Measurements from ENCODE around the gene FLYWCH1. TPM values are rescaled to one million over a fixed set of nuclear protein-coding genes. Genes with fewer than 3 reads are reported as not detected.

FLYWCH1 gene
- total and polyA plus RNA-seq, 7 donors, result 6.9 to 51.5 (median 28.6) TPM

- TF ChIP-seq CTCF (IDR thresholded peaks at IDR 0.05) (no peak), EP300 (IDR thresholded peaks at IDR 0.05) (no peak), POLR2A (IDR thresholded peaks at IDR 0.05) (no peak), POLR2AphosphoS5 (IDR thresholded peaks at IDR 0.05) (no peak)
- no peak overlapping the region for H3K27ac ChIP-seq
- WGBS, 2 donors, result 9 to 12% methylated on average over 51 of the region's 51 CpGs
- DNase-seq, result no peak
- H3K9me3 ChIP-seq, result no peaks in the 10 kb centered on the region
- H3K4me3 ChIP-seq, result peak overlapping the region in 2 of 4 donors; percentile 11 to 21
- peaks cover 0 to 69% (median 60%) of the 10 kb centered on the region in 4 donors for H3K4me1 ChIP-seq
- H3K36me3 ChIP-seq, result no peaks in the 10 kb centered on the region
- intact Hi-C loops (cut with DNase I), result no loop called here
- H3K27me3 ChIP-seq, result peaks cover 60 to 86% (median 78%) of the 10 kb centered on the region in 3 donors
These were observed 55.5 kb downstream of the FLYWCH1 start for GRCh38 chr16:2967211-2967631.

- Histone ChIP-seq H3K4me1 (peaks cover 0 to 67% (median 58%) of the 10 kb centered on the region in 4 donors), H3K36me3 (no peaks in the 10 kb centered on the region), H3K4me3 (no peak overlapping the region), H3K27me3 (peaks cover 55 to 81% (median 73%) of the 10 kb centered on the region in 3 donors), H3K9me3 (no peaks in the 10 kb centered on the region), H3K27ac (no peak overlapping the region)
- DNase-seq, result no peak
- WGBS, 2 donors, result 59 to 68% methylated on average over 33 of the region's 33 CpGs
- intact Hi-C loops (cut with DNase I), result loop anchor here (2.0 kb wide), 1 partner anchor 15 kb away; no protein-coding TSS in a partner anchor
- TF ChIP-seq POLR2A (IDR thresholded peaks at IDR 0.05) (no peak), CTCF (IDR thresholded peaks at IDR 0.05) (no peak), POLR2AphosphoS5 (IDR thresholded peaks at IDR 0.05) (no peak), EP300 (IDR thresholded peaks at IDR 0.05) (no peak)
These were observed 56.0 kb downstream of the FLYWCH1 start for GRCh38 chr16:2967721-2968161.

GRCh38 chr16:2968368-2968737, 56.6 kb downstream of the FLYWCH1 start:
- 4 to 15% methylated on average over 18 of the region's 18 CpGs for WGBS, 2 donors
- no peak for DNase-seq
- TF ChIP-seq POLR2A (IDR thresholded peaks at IDR 0.05) (no peak), EP300 (IDR thresholded peaks at IDR 0.05) (no peak), POLR2AphosphoS5 (IDR thresholded peaks at IDR 0.05) (no peak), CTCF (IDR thresholded peaks at IDR 0.05) (no peak)
- peaks cover 49 to 74% (median 66%) of the 10 kb centered on the region in 3 donors for H3K27me3 ChIP-seq
- peaks cover 0 to 61% (median 52%) of the 10 kb centered on the region in 4 donors for H3K4me1 ChIP-seq
- no peaks in the 10 kb centered on the region for H3K9me3 ChIP-seq
- H3K36me3 ChIP-seq, result no peaks in the 10 kb centered on the region
- no peak overlapping the region for H3K27ac ChIP-seq
- intact Hi-C loops (cut with DNase I), result loop anchor here (2.0 kb wide), 1 partner anchor 14 kb away; no protein-coding TSS in a partner anchor
- H3K4me3 ChIP-seq, result peak overlapping the region in 3 of 4 donors; percentile 48 to 82 (median 69)

GRCh38 chr16:2968738-2969544, 57.2 kb downstream of the FLYWCH1 start, which contains the start of gene PAQR4:
TSS of gene PAQR4 (plus strand) at chr16:2969348. CDS start at chr16:2969675, 327 bp downstream.
- Histone ChIP-seq H3K36me3 (no peaks in the 10 kb centered on the region), H3K4me1 (peaks cover 0 to 55% (median 46%) of the 10 kb centered on the region in 4 donors), H3K27ac (peak within 1 kb of the TSS; percentile 26 to 51 (median 37)), H3K27me3 (peaks cover 43 to 69% (median 61%) of the 10 kb centered on the region in 3 donors), H3K4me3 (peak within 1 kb of the TSS; percentile 33 to 82 (median 58)), H3K9me3 (no peaks in the 10 kb centered on the region)
- DNase-seq, result peak; percentile 89
- no peak for TF ChIP-seq POLR2A (IDR thresholded peaks at IDR 0.05)
- TF ChIP-seq CTCF (IDR thresholded peaks at IDR 0.05), result no peak
- no peak for TF ChIP-seq EP300 (IDR thresholded peaks at IDR 0.05)
- no peak for TF ChIP-seq POLR2AphosphoS5 (IDR thresholded peaks at IDR 0.05)
- intact Hi-C loops (cut with DNase I), result loop anchor here (2.0 kb wide), 1 partner anchor 14 kb away; no protein-coding TSS in a partner anchor
- 0 to 1% methylated on average over 98 of the region's 98 CpGs for WGBS, 2 donors
